Activated T-helper 2 cell treated with anti-CD3 and anti-CD28 coated beads, Interferon-gamma antibody, Interleukin-2, Interleukin-4, amounts not matched to agents 10 μg/mL and 5 μg/mL and 100 μg/mL, durations not matched to agents 14 hours and 24 hours and 36 hours (primary cell): ENCODE measurements around the gene SAMD9. TPM values are rescaled to one million over a fixed set of nuclear protein-coding genes. Genes with fewer than 3 reads are reported as not detected.

Source experiments
- DNase-seq: peaks from one replicate; pipeline ENCODE4 v3.0.0; 2021; ENCODE audit warnings: low spot score
- H3K27ac Mint-ChIP-seq: one replicate; pipeline ENCODE4 v1.8.0; 2021; ENCODE audit warnings: mixed read lengths
- H3K27me3 Mint-ChIP-seq: one replicate; pipeline ENCODE4 v1.8.0; 2021; ENCODE audit warnings: low read depth, mixed read lengths
- H3K36me3 Mint-ChIP-seq: one replicate; pipeline ENCODE4 v1.8.0; 2021; ENCODE audit warnings: low read depth, mixed read lengths
- H3K4me1 Mint-ChIP-seq: one replicate; pipeline ENCODE4 v1.8.0; 2021; ENCODE audit warnings: low read depth, mixed read lengths
- H3K4me3 Mint-ChIP-seq: one replicate; pipeline ENCODE4 v1.8.0; 2021; ENCODE audit warnings: low read depth, mild to moderate bottlenecking, moderate library complexity, mixed read lengths
- H3K9me3 Mint-ChIP-seq: one replicate; pipeline ENCODE4 v1.8.0; 2021; ENCODE audit warnings: mixed read lengths
- intact Hi-C: fragments of 100-400 bp; cut with micrococcal nuclease; formaldehyde crosslinking; loops from one replicate; pipeline ENCODE4 v1.15.1; 2023
- total RNA-seq: library from RNA; stranded (reverse); gene quantifications from 2 replicates; pipeline ENCODE4 v1.2.3, GENCODE V29; 2022

The SAMD9 gene
- 9.3 and 9.4 TPM in 2 replicates for total RNA-seq

DNA sequence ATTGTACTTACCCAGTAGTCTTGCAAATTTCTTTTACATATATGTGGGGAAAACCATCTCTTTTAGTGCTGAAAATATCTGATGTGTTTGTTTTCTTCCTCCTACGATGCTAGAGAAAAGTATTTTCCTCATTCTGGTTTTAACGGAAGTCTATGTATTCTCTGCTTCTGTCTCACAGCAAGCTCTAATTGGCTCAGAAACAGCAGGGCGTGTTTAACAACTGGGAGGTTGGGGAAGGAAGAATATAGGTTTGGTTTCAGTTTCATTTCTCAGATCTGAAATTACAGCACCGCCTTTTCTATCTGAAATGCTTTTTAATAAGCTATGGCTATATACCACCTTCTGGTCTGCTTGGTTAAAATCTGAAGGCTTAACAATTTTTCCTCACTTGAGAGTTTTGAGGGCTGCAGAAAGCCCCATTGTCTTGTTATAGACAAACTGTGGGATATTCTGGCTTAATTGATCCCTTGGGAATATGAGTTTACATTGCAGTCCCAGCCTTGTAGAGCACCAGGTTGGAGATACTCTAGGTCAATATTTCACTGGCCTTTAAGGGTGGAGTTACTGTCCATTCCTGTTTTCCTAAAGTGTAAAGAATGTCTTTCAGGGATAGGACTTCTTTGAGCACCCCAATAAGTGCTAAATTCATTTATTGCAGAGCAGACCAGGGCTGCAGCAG, at the start of gene SAMD9:
Gene SAMD9 (minus strand): TSS at position 128 of the 679 bp plus-strand sequence. CDS start 11,882 bp downstream, outside the sequence.
- Mint-ChIP-seq H3K4me1 (peaks cover 38% of the 10 kb centered on the region), H3K9me3 (peaks cover 42% of the 10 kb centered on the region), H3K36me3 (peaks cover 61% of the 10 kb centered on the region), H3K4me3 (peak within 1 kb of the TSS; percentile 85), H3K27ac (peak within 1 kb of the TSS; percentile 90), H3K27me3 (no peaks in the 10 kb centered on the region)
- peak; percentile 58 for DNase-seq
- intact Hi-C loops: loop anchor here (1.0 to 5.0 kb wide), 6 partner anchors 29 to 590 kb away; partner anchors contain the start of genes CDK6, PEX1 and RBM48

GRCh38 chr7:93165447-93165846, 47.7 kb upstream of the SAMD9 start:
- H3K27ac Mint-ChIP-seq: no peak overlapping the region
- peaks cover 16% of the 10 kb centered on the region for H3K36me3 Mint-ChIP-seq
- no peak overlapping the region for H3K4me3 Mint-ChIP-seq
- intact Hi-C loops: loop anchor here (10.0 kb wide), 1 partner anchor 211 kb away; no protein-coding TSS in a partner anchor
- DNase-seq: no peak
- H3K9me3 Mint-ChIP-seq: peaks cover 51% of the 10 kb centered on the region
- H3K27me3 Mint-ChIP-seq: no peaks in the 10 kb centered on the region
- peaks cover 9% of the 10 kb centered on the region for H3K4me1 Mint-ChIP-seq

- intact Hi-C loops: loop anchor here (5.0 to 10.0 kb wide), 2 partner anchors 68 to 210 kb away; partner anchors contain the start of gene VPS50
- peaks cover 51% of the 10 kb centered on the region for H3K9me3 Mint-ChIP-seq
- DNase-seq: no peak
- no peak overlapping the region for H3K27ac Mint-ChIP-seq
- H3K4me1 Mint-ChIP-seq: peaks cover 12% of the 10 kb centered on the region
- no peaks in the 10 kb centered on the region for H3K27me3 Mint-ChIP-seq
- no peak overlapping the region for H3K4me3 Mint-ChIP-seq
- peaks cover 16% of the 10 kb centered on the region for H3K36me3 Mint-ChIP-seq
Measured at GRCh38 chr7:93164766-93165165, 47.0 kb upstream of the SAMD9 start.

DNA sequence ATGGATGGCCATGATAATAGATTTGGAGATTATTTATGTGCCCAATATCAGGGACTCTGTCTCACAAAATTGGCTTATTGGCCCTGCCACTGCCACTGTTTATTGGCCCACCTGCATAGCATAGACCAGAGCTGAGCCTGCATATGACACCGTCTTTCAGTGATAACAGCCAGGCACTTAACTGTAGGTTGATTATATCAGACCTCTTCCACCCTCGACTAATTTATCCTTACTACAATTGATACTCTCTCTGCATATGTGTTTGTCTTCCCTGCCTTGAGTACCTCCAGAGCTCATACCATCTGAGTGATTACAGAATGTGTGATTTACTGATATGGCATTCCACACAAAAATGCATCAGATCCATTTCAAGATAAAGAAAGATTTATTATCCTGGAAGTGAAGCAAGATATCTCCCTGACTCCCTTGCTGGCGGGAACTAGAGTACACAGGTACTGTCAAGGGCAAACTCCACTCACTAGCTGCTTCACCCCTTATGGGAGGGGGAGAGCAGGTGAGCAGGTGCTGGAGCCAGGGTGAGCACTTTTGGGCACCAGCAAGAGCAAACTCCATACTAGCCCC, 43.5 kb upstream of the SAMD9 start:
- Mint-ChIP-seq H3K4me3 (no peak overlapping the region), H3K27ac (no peak overlapping the region)

DNA sequence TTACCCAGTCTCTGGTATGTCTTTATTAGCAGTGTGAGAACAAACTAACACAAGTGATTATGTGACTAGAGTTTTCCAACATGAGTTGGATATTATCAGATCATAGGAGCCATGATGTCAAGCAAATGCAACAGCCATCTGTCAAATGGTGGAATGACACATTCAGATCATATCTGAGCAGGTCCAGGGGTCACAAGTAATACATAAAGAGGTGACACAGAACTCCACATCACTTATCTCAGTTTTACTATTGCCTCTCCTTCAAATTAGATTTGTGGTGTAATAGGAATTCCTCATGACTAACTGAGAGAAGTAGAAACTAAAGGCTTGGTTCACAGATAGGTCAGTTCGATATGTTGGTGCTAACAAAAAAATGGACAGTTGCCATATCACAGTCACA, 42.6 kb upstream of the SAMD9 start:
- intact Hi-C loops: loop anchor here (1.0 to 10.0 kb wide), 5 partner anchors 12 to 206 kb away; partner anchors contain the start of genes SAMD9L and VPS50
- H3K27ac Mint-ChIP-seq: peak overlapping the region; percentile 58
- no peak overlapping the region for H3K4me3 Mint-ChIP-seq
- no peaks in the 10 kb centered on the region for H3K27me3 Mint-ChIP-seq
- no peak for DNase-seq
- peaks cover 26% of the 10 kb centered on the region for H3K9me3 Mint-ChIP-seq
- peaks cover 9% of the 10 kb centered on the region for H3K36me3 Mint-ChIP-seq
- H3K4me1 Mint-ChIP-seq: peaks cover 16% of the 10 kb centered on the region

More for the DNA sequence above, 43.5 kb upstream of the SAMD9 start:
- Mint-ChIP-seq H3K36me3 (peaks cover 9% of the 10 kb centered on the region), H3K27me3 (no peaks in the 10 kb centered on the region), H3K4me1 (peaks cover 18% of the 10 kb centered on the region), H3K9me3 (peaks cover 26% of the 10 kb centered on the region)
- intact Hi-C loops: loop anchor here (2.0 to 10.0 kb wide), 3 partner anchors 24 to 206 kb away; partner anchors contain the start of gene VPS50
- DNase-seq: no peak

DNA sequence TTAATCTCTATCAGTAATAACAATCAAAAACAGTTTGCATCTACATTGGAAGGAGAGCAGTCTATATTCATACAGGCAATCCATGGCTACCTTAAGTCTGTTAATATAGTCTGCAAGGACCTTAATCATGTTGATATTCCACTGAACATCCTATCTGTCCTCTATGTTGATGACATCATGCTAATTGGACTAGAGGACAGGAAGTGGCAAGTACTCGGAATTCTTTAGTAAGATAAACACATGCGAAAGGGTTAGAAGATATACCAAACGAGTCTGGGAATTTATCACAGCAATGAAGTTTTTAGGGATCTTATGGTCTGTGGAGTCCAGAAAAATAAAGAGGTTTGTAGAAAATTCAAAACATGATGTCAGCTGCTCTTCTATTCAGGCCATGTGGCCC, 41.7 kb upstream of the SAMD9 start:
- H3K4me3 Mint-ChIP-seq: no peak overlapping the region
- peaks cover 14% of the 10 kb centered on the region for H3K4me1 Mint-ChIP-seq
- no peak for DNase-seq
- peaks cover 9% of the 10 kb centered on the region for H3K36me3 Mint-ChIP-seq
- intact Hi-C loops: no loop called here
- H3K9me3 Mint-ChIP-seq: peaks cover 26% of the 10 kb centered on the region
- H3K27ac Mint-ChIP-seq: no peak overlapping the region
- H3K27me3 Mint-ChIP-seq: peaks cover 1% of the 10 kb centered on the region

GRCh38 chr7:93156884-93157283, 39.1 kb upstream of the SAMD9 start:
- DNase-seq: no peak

DNA sequence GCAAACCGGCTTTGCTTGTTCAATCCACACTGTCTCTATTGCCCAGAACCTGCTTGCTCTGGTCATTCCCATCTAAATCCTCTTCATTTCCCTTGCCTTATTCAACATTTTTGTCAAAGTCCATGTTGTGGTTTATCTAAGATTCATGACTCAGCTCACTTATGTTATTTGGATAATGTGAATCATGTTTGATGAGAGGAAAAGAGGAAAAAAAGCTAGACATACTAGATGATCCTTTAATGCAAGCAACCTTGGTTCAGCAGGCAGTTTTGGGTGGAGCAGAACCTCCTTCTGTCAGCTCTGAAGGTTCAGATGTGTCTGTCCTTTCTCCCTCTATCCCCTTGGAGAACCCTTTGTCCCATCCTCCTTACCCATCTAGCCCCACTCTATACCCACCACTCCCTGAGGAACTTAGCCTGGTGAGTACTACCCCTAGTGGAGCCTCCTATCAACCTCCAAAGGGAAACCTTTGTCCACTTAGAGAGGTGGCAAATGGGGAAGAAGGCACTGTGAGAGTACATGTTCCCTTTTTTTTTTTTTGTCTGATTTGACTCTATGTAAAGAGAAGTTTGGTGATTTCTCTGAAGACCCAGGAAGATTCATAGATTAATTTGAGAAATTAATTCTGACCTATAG, 32.5 kb upstream of the SAMD9 start:
- no peak overlapping the region for H3K4me3 Mint-ChIP-seq
- no peak for DNase-seq
- peaks cover 1% of the 10 kb centered on the region for H3K27me3 Mint-ChIP-seq
- H3K27ac Mint-ChIP-seq: no peak overlapping the region
- H3K9me3 Mint-ChIP-seq: no peaks in the 10 kb centered on the region
- H3K36me3 Mint-ChIP-seq: peaks cover 11% of the 10 kb centered on the region
- H3K4me1 Mint-ChIP-seq: peaks cover 29% of the 10 kb centered on the region
- intact Hi-C loops: no loop called here

More at GRCh38 chr7:93156884-93157283, 39.1 kb upstream of the SAMD9 start:
- Mint-ChIP-seq H3K9me3 (peaks cover 11% of the 10 kb centered on the region), H3K27ac (no peak overlapping the region), H3K27me3 (peaks cover 1% of the 10 kb centered on the region), H3K4me3 (no peak overlapping the region), H3K4me1 (peaks cover 14% of the 10 kb centered on the region), H3K36me3 (no peaks in the 10 kb centered on the region)
- intact Hi-C loops: no loop called here

GRCh38 chr7:93148727-93149126, 30.9 kb upstream of the SAMD9 start:
- peak overlapping the region; percentile 91 for H3K27ac Mint-ChIP-seq
- no peaks in the 10 kb centered on the region for H3K9me3 Mint-ChIP-seq
- H3K36me3 Mint-ChIP-seq: peaks cover 13% of the 10 kb centered on the region
- H3K4me1 Mint-ChIP-seq: peaks cover 33% of the 10 kb centered on the region
- DNase-seq: no peak
- peak overlapping the region; percentile 71 for H3K4me3 Mint-ChIP-seq
- intact Hi-C loops: loop anchor here (1.0 kb wide), 1 partner anchor 12 kb away; no protein-coding TSS in a partner anchor
- no peaks in the 10 kb centered on the region for H3K27me3 Mint-ChIP-seq

DNA sequence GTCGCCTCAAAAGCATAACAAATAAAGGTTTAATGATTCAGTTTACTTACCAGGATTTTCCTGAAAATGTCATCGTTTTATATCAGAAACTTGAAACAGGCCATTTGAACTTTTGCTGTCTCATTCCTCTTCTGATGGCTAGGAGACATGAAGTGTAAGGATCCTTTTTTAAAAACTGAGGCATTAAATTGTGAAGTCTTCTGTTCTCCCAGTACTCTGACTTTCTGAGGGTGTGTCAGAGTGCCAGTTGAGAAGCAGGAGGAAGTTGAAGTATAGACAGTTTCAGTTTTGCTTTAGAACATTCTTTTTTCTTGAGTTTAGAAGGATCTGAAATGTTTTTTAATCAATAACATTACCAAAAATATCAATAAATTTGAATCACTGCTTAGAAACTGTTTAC, 30.4 kb upstream of the SAMD9 start, which contains the start of gene SAMD9L:
Gene SAMD9L (minus strand): TSS at position 242 of the 400 bp plus-strand sequence. CDS start 12,414 bp downstream, outside the sequence.
- DNase-seq: no peak
- peaks cover 13% of the 10 kb centered on the region for H3K36me3 Mint-ChIP-seq
- peaks cover 36% of the 10 kb centered on the region for H3K4me1 Mint-ChIP-seq
- no peaks in the 10 kb centered on the region for H3K9me3 Mint-ChIP-seq
- intact Hi-C loops: loop anchor here (1.0 kb wide), 1 partner anchor 12 kb away; no protein-coding TSS in a partner anchor
- peak within 1 kb of the TSS; percentile 91 for H3K27ac Mint-ChIP-seq
- H3K4me3 Mint-ChIP-seq: peak within 1 kb of the TSS; percentile 87
- no peaks in the 10 kb centered on the region for H3K27me3 Mint-ChIP-seq

DNA sequence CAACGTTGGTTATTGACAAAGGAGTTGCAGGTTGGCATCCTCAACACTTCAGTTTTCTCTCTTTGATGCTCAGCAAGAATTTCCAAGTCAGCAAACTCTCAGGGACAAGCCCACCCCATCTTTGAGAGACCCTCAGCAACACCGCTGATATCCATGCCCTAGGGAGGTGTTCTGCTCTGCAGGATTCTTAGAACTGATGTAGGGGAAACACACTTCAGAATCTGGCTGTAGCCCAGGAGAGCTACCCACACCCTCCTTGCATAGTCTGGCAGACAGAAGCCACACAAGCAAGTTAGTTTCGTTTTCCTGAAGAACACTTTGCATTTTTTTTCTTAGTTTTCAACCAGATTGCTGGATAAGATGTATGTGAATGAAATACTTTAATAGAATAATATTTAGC, 29.6 kb upstream of the SAMD9 start:
- H3K27ac Mint-ChIP-seq: peak overlapping the region; percentile 89
- H3K27me3 Mint-ChIP-seq: no peaks in the 10 kb centered on the region
- peak overlapping the region; percentile 87 for H3K4me3 Mint-ChIP-seq
- H3K4me1 Mint-ChIP-seq: peaks cover 36% of the 10 kb centered on the region
- H3K36me3 Mint-ChIP-seq: peaks cover 13% of the 10 kb centered on the region
- H3K9me3 Mint-ChIP-seq: no peaks in the 10 kb centered on the region
- peak; percentile 22 for DNase-seq
- intact Hi-C loops: loop anchor here (1.0 to 2.0 kb wide), 2 partner anchors 29 to 85 kb away; partner anchors contain the start of gene VPS50

DNA sequence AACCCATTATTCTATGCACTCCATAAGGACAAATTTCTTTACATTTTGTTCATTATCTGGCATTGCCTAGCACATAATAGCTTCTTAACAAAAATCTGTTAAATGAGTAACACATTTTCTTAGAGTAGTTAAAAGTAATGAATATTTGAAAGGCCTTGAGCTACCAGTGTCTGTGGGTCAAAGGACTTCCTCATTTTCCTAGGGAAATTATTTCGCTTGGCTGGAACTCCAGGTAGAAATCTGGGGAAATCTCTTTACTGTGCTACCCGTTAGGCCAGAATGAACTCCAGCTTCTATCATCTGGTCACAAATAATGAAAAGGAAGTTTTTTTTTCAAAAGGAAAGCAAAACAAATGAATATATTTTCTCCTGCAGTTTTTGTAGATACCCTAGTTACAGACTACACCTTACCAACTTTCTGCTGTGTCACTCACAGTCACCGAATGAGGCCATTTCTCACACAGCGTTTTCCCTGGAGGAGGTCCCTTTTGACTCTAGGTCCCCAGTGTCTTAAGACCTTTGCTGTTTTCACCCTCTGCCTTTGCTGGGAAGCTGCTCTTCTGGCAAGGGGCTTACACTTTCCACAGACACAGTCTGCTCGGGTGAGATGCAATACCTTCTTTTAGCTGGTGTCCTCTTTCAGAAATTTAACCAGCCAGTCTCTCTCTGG, 28.8 kb upstream of the SAMD9 start:
- DNase-seq: no peak
- Mint-ChIP-seq H3K36me3 (peaks cover 13% of the 10 kb centered on the region), H3K27me3 (no peaks in the 10 kb centered on the region), H3K4me1 (peaks cover 36% of the 10 kb centered on the region), H3K27ac (peak overlapping the region; percentile 89), H3K4me3 (peak overlapping the region; percentile 87), H3K9me3 (no peaks in the 10 kb centered on the region)
- intact Hi-C loops: loop anchor here (1.0 to 2.0 kb wide), 3 partner anchors 28 to 86 kb away; partner anchors contain the start of gene VPS50
